HepG2 (cell line): Measurements from ENCODE around the gene NOC2L. TPM values are rescaled to one million over a fixed set of nuclear protein-coding genes. Genes with fewer than 3 reads are reported as not detected.

Source experiments
- ARID4A ChIP-seq: sonication (generic); formaldehyde crosslinking; IDR thresholded peaks from 2 replicates; pipeline ENCODE4 v1.5.0; 2020; ENCODE audit warnings: mild to moderate bottlenecking, missing genetic modification reagents, borderline replicate concordance
- ARNT2 ChIP-seq: sonication (generic); formaldehyde crosslinking; IDR thresholded peaks from 2 replicates; pipeline ENCODE4 v1.8.0; 2022; ENCODE audit warnings: mild to moderate bottlenecking, low read depth, missing genetic modification reagents, moderate library complexity
- CHD4 ChIP-seq: fragments of 200-600 bp; sonication (generic); IDR thresholded peaks from 2 replicates; pipeline ENCODE4 v1.7.0; 2017; ENCODE audit warnings: mild to moderate bottlenecking, low read length, borderline replicate concordance
- HMGXB4 ChIP-seq, 2 experiments: sonication (generic) in 1 of 2; formaldehyde crosslinking in 1 of 2; IDR thresholded peaks; 2 replicates each; pipeline versions ENCODE4 v1.4.0 to v1.6.1; 2018 to 2020; ENCODE audit warnings: missing genetic modification reagents in 2 of 2, borderline replicate concordance in 1 of 2, low read depth in 1 of 2, mild to moderate bottlenecking in 1 of 2, missing biosample characterization in 1 of 2
- HOMEZ ChIP-seq: IDR thresholded peaks from 2 replicates; pipeline ENCODE4 v1.6.1; 2016; ENCODE audit warnings: low read depth
- POGK ChIP-seq: sonication (generic); formaldehyde crosslinking; conservative IDR thresholded peaks from 2 replicates; pipeline ENCODE4 v1.8.0; 2022; ENCODE audit warnings: mild to moderate bottlenecking, moderate library complexity, missing genetic modification reagents
- RAD21 ChIP-seq: fragments of 450-650 bp; formaldehyde crosslinking; IDR thresholded peaks from 2 replicates; pipeline ENCODE4 v1.5.0; 2020; ENCODE audit warnings: mild to moderate bottlenecking
- RBFOX2 ChIP-seq: fragments of 200-400 bp; formaldehyde crosslinking; IDR thresholded peaks from 2 replicates; pipeline ENCODE4 v1.6.1; 2017; ENCODE audit warnings: low read depth, mild to moderate bottlenecking, low read length
- SAP130 ChIP-seq: IDR thresholded peaks from 2 replicates; pipeline ENCODE4 v1.6.1; 2016; ENCODE audit warnings: low read depth
- ZNF687 ChIP-seq: sonication (generic); formaldehyde crosslinking; IDR thresholded peaks from 2 replicates; pipeline ENCODE4 v1.5.1; 2020; ENCODE audit warnings: mild to moderate bottlenecking, missing genetic modification reagents, moderate library complexity
- ZNF724P ChIP-seq: sonication (generic); formaldehyde crosslinking; IDR thresholded peaks from 2 replicates; pipeline ENCODE4 v1.8.0; 2022; ENCODE audit warnings: missing genetic modification reagents, borderline replicate concordance
- ZNF768 ChIP-seq: sonication (generic); formaldehyde crosslinking; IDR thresholded peaks from 2 replicates; pipeline ENCODE4 v1.4.0; 2020; ENCODE audit warnings: missing genetic modification reagents
- polyA plus RNA-seq, 8 experiments: library from polyadenylated mRNA; depleted of rRNA in 3 of 8; stranded (reverse) in 7 of 8; unstranded in 1 of 8; fragments of >200 nt; fragmentation: Illumina TruSeq in 4 of 8; extraction: Trizol in 4 of 8; gene quantifications; 2 replicates each; pipeline versions ENCODE4 v1.2.1 to v1.2.3, GENCODE V29; 2011 to 2016; ENCODE audit warnings: low read depth in 4 of 8, missing spikeins in 1 of 8, mixed read lengths in 1 of 8; ENCODE audit not compliant: insufficient read depth in 1 of 8
- total RNA-seq, 5 experiments: library from RNA; depleted of rRNA; stranded (reverse); fragments of >200 nt; fragmentation: Illumina TruSeq; extraction: Trizol; gene quantifications; 2 replicates each; pipeline ENCODE4 v1.2.3, GENCODE V29; 2016; ENCODE audit warnings: low read depth in 1 of 5

Gene NOC2L
- total and polyA plus RNA-seq, 2 of the 13 experiments (the other 11 are each of a cell fraction or from before 2014, with no cell fraction given), result 32.0 to 103 TPM

- TF ChIP-seq ARNT2, result 0 out of 2 replicates have a peak, but pooled peaks have one; percentile 27
- TF ChIP-seq ZNF768 (CRISPR knock-in tag), result peak; percentile 11; the same call in 1 of the 2 replicates
- TF ChIP-seq CHD4, result no peak
- peak; percentile 12; the same call in 1 of the 2 replicates for TF ChIP-seq RBFOX2
- TF ChIP-seq POGK, result 0 out of 2 replicates have a peak, but pooled peaks have one; percentile 34
- TF ChIP-seq ZNF687 (CRISPR knock-in tag), result peak; percentile 49; the same call in 1 of the 2 replicates
- TF ChIP-seq RAD21 (CRISPR knock-in tag), result peak; percentile 52
- TF ChIP-seq SAP130 (CRISPR knock-in tag), result peak; percentile 39; the same call in 1 of the 2 replicates
- 0 out of 4 replicates have a peak, but pooled peaks of 1 of the 2 experiments have one; percentile 17 for TF ChIP-seq HMGXB4 (CRISPR knock-in tag; IDR thresholded peaks at IDR 0.05; ENCODE audit: borderline replicate concordance in 1 of 2, low read depth in 1 of 2)
- TF ChIP-seq ZNF724P (CRISPR knock-in tag), result peak; percentile 51; the same call in 1 of the 2 replicates
- no peak for TF ChIP-seq HOMEZ (CRISPR knock-in tag)
- peak; percentile 53; the same call in 1 of the 2 replicates for TF ChIP-seq ARID4A (CRISPR knock-in tag)
Observed at GRCh38 chr1:998995-999724, 40.1 kb upstream of the NOC2L start (continued).
